Activated CD4-positive, CD25-positive, alpha-beta regulatory T cell (primary cell): Measurements from ENCODE around the gene NXT1.

Source experiments
- DNase-seq, 4 experiments: peaks; one replicate each; lab custom pipeline; 2025; lab: John Stamatoyannopoulos, UW

Gene NXT1

GRCh38 chr20:23361119-23361475, 10.5 kb downstream of the NXT1 start:
- DNase-seq, result no peak

GRCh38 chr20:23361476-23362391, 11.1 kb downstream of the NXT1 start, which contains the start of gene GZF1:
TSS of gene GZF1 (plus strand) at chr20:23362182. CDS start at chr20:23364384, 2,202 bp downstream.
- DNase-seq, result peak; percentile 97 to 99 (median 98)

- no peak for DNase-seq
Observed at GRCh38 chr20:23362392-23363256, 12.0 kb downstream of the NXT1 start.

- no peak for DNase-seq
Observed at GRCh38 chr20:23363257-23363649, 12.7 kb downstream of the NXT1 start.

GRCh38 chr20:23365390-23366165, 15.0 kb downstream of the NXT1 start:
- DNase-seq, result no peak

- no peak for DNase-seq
Observed at GRCh38 chr20:23366384-23366783, 15.8 kb downstream of the NXT1 start.

- no peak for DNase-seq
Observed at GRCh38 chr20:23367770-23368169, 17.2 kb downstream of the NXT1 start.

- DNase-seq, result no peak
Observed at GRCh38 chr20:23368316-23369071, 17.9 kb downstream of the NXT1 start.

GRCh38 chr20:23369072-23369823, 18.7 kb downstream of the NXT1 start:
- DNase-seq, result no peak

GRCh38 chr20:23370274-23370673, 19.7 kb downstream of the NXT1 start:
- DNase-seq, result no peak

GRCh38 chr20:23370873-23371272, 20.3 kb downstream of the NXT1 start:
- no peak for DNase-seq

- DNase-seq, result no peak
Observed at GRCh38 chr20:23371496-23371895, 20.9 kb downstream of the NXT1 start.

- DNase-seq, result no peak
Observed at GRCh38 chr20:23374441-23374840, 23.9 kb downstream of the NXT1 start.

- no peak for DNase-seq
Observed at GRCh38 chr20:23375827-23376226, 25.2 kb downstream of the NXT1 start.

- DNase-seq, result no peak
Observed at GRCh38 chr20:23379772-23380171, 29.2 kb downstream of the NXT1 start.

GRCh38 chr20:23381876-23382275, 31.3 kb downstream of the NXT1 start:
- DNase-seq, result no peak

GRCh38 chr20:23386304-23387117, 35.9 kb downstream of the NXT1 start:
- DNase-seq, result no peak

GRCh38 chr20:23387118-23387443, 36.5 kb downstream of the NXT1 start:
- no peak for DNase-seq

GRCh38 chr20:23390091-23390774, 39.6 kb downstream of the NXT1 start:
- DNase-seq, result no peak
